ENCODE results near the gene RNF215. TPM values are rescaled to one million over a fixed set of nuclear protein-coding genes. Genes with fewer than 3 reads are reported as not detected.

RNF215 gene
- total RNA-seq, 1 donor from 2014 or later: 39.4 TPM

GRCh38 chr22:30385942-30386341 lies 1.3 kb downstream of the RNF215 start:
- no peaks in the 10 kb centered on the region for H3K27me3 Mint-ChIP-seq (ENCODE audit: low read depth)
- no peak for DNase-seq (ENCODE audit: low spot score in 2 of 2, unreplicated experiment in 2 of 2)
- no peak for TF ChIP-seq CTCF (IDR thresholded peaks at IDR 0.05; ENCODE audit: unreplicated experiment)
- peak overlapping the region; percentile 77 for H3K4me3 Mint-ChIP-seq
- no peak overlapping the region for H3K27ac Mint-ChIP-seq
- no peaks in the 10 kb centered on the region for H3K36me3 Mint-ChIP-seq
- H3K9me3 Mint-ChIP-seq: peaks cover 4% of the 10 kb centered on the region
- H3K4me1 Mint-ChIP-seq: peaks cover 9% of the 10 kb centered on the region

- TF ChIP-seq CTCF (IDR thresholded peaks at IDR 0.05; ENCODE audit: unreplicated experiment): no peak
- H3K27ac Mint-ChIP-seq: no peak overlapping the region
- DNase-seq (ENCODE audit: low spot score in 2 of 2, unreplicated experiment in 2 of 2): no peak
- no peak overlapping the region for H3K4me3 Mint-ChIP-seq
- peaks cover 3% of the 10 kb centered on the region for H3K36me3 Mint-ChIP-seq
- no peaks in the 10 kb centered on the region for H3K9me3 Mint-ChIP-seq
- no peaks in the 10 kb centered on the region for H3K27me3 Mint-ChIP-seq (ENCODE audit: low read depth)
- peaks cover 7% of the 10 kb centered on the region for H3K4me1 Mint-ChIP-seq
These were observed 4.2 kb downstream of the RNF215 start for GRCh38 chr22:30383061-30383460.

- Mint-ChIP-seq H3K36me3 (peaks cover 7% of the 10 kb centered on the region), H3K4me3 (no peak overlapping the region), H3K27me3 (ENCODE audit: low read depth) (no peaks in the 10 kb centered on the region), H3K4me1 (peaks cover 4% of the 10 kb centered on the region), H3K9me3 (no peaks in the 10 kb centered on the region), H3K27ac (no peak overlapping the region)
- TF ChIP-seq CTCF (IDR thresholded peaks at IDR 0.05; ENCODE audit: unreplicated experiment): no peak
- DNase-seq (ENCODE audit: low spot score in 2 of 2, unreplicated experiment in 2 of 2): no peak
These were observed 4.9 kb downstream of the RNF215 start for GRCh38 chr22:30382340-30382739.

GRCh38 chr22:30381264-30381663 lies 5.9 kb downstream of the RNF215 start:
- DNase-seq (ENCODE audit: low spot score in 2 of 2, unreplicated experiment in 2 of 2): no peak
- no peak overlapping the region for H3K27ac Mint-ChIP-seq
- no peaks in the 10 kb centered on the region for H3K9me3 Mint-ChIP-seq
- H3K36me3 Mint-ChIP-seq: peaks cover 7% of the 10 kb centered on the region
- no peak overlapping the region for H3K4me3 Mint-ChIP-seq
- no peak for TF ChIP-seq CTCF (IDR thresholded peaks at IDR 0.05; ENCODE audit: unreplicated experiment)
- no peaks in the 10 kb centered on the region for H3K27me3 Mint-ChIP-seq (ENCODE audit: low read depth)
- H3K4me1 Mint-ChIP-seq: peaks cover 2% of the 10 kb centered on the region

GRCh38 chr22:30380011-30380410 lies 7.2 kb downstream of the RNF215 start:
- Mint-ChIP-seq H3K27me3 (ENCODE audit: low read depth) (no peaks in the 10 kb centered on the region), H3K4me3 (no peak overlapping the region), H3K27ac (no peak overlapping the region), H3K9me3 (no peaks in the 10 kb centered on the region), H3K4me1 (no peaks in the 10 kb centered on the region), H3K36me3 (peaks cover 7% of the 10 kb centered on the region)
- no peak for DNase-seq (ENCODE audit: low spot score in 2 of 2, unreplicated experiment in 2 of 2)
- no peak for TF ChIP-seq CTCF (IDR thresholded peaks at IDR 0.05; ENCODE audit: unreplicated experiment)

GRCh38 chr22:30375312-30375849 lies 11.8 kb downstream of the RNF215 start:
- DNase-seq (ENCODE audit: low spot score in 2 of 2, unreplicated experiment in 2 of 2): no peak
- no peak for TF ChIP-seq CTCF (IDR thresholded peaks at IDR 0.05; ENCODE audit: unreplicated experiment)
- no peaks in the 10 kb centered on the region for H3K9me3 Mint-ChIP-seq
- H3K4me3 Mint-ChIP-seq: no peak overlapping the region
- peaks cover 7% of the 10 kb centered on the region for H3K36me3 Mint-ChIP-seq
- H3K4me1 Mint-ChIP-seq: peaks cover 6% of the 10 kb centered on the region
- H3K27me3 Mint-ChIP-seq (ENCODE audit: low read depth): no peaks in the 10 kb centered on the region
- H3K27ac Mint-ChIP-seq: no peak overlapping the region

All from mesothelial cell of epicardium (in vitro differentiated cells).